GM21576 (cell line): ENCODE measurements around the gene DDC.
"Not testable (repeated sequence)": the region's sequence is repeated elsewhere in the genome, so short reads cannot be mapped to it uniquely, and the experiment has no call there.

Experiments used
- ATAC-seq: cut with Tn5 transposase; IDR thresholded peaks from one replicate; pipeline ENCODE4 v1.9.1; 2021; ENCODE audit warnings: mild to moderate bottlenecking, moderate library complexity; ENCODE audit not compliant: unreplicated experiment

DDC gene

DNA sequence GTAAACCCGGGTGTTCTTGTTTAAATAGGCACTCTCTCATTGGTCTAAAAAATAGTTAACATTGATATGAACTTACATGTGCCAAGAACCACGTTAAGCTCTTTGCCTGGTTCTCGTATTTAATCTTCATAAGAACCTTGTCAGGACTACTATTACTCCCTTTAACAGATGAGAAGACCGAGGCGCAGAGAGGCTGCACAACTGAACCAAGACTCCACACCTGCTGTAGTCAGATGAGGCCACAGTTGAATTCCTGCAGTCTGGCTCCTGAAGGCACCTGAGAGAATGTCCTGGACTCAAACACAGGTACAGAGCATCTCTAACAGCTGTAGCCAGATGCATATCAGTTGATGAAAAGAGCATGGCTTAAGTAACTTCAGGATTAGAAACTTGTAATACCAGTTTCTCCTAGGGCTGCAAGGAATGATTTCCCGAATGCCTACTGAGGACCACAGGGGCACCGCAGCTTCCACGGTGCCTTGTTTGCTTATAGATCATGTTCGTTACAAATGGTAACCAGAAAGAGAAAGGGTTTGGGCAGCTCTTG is 9.5 kb downstream of the DDC start:
- no peak for ATAC-seq

DNA sequence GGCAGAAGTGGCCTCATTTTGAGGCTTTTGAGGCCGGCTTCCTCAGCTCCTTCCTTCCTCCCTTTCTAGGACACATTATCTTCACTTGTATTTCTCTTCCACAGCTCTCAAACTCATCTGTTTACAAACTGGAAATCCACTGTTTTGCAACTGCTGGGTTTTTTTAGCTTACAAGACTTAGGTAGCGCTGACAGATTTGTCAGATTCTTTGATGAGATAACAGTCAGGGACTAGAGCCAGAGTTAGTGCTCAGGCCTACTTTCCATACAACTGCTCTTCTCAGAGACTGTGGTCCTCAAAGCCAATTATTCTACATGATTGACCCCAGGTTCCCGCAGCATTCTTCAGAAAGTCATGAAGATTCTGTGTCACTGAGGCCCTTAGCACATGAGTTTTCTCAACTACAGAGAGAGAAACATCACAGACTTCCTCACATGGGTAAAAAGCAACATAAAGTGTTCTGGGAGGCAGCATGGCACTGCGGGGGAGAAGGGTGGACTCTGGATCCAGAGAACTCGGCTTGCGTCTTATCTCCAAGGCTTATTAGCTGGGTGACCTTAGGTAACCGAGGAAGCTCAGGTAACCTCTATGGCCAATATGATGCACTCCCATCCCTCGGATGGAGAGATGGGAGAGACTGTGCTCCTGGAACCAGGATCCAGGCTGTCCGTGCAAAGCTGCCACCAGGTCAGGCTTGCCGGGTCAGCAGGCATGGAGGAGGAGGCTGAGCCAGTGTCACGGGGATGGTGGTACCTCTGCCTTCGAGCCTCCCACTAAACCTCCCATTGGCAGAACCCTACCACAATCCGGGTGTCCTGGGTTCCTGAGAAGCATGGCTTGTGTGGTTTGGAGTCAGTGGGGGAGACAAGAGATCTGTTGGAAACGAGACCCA is 10.5 kb downstream of the DDC start:
- no peak for ATAC-seq

DNA sequence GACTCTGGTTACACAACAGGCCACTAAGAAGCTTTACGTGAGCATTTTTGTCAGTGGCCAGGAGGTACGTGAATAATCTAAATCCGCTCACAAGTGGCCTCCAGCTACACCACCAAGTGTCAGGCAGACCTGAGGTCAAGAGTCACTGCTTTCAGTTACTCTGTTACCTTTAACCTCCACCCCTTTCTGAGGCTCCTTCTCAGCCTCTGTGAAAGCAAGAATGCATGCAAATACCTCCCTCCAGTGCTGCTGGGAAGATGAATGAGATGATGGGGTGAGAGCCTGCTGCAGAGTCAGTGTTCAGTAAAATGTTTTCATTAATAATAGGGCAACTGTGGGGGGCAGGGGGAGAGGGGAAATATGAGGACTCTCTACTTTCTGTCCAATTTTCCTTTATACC is 11.2 kb downstream of the DDC start:
- ATAC-seq, result no peak

GRCh38 chr7:50552921-50553320 is 12.3 kb downstream of the DDC start:
- no peak for ATAC-seq

DNA sequence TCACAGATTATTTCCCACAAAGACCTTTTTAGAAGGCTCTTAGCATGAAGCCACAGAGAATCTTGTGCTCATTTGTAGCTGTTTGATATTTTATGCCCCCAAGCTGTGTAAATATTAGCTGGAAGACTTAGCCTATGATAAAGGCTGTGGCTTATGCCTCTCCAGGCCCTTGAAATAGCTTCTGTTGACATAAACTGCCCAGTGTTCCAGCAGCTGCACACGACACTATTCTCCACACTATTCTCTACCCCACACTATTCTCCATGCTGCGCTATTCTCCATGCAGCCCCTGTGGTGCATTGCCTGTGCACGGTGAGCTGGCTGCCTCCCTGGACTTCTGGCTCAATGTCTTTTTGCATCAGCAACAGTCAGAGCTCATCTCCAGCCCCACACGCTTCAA is 13.1 kb downstream of the DDC start:
- ATAC-seq, result no peak

DNA sequence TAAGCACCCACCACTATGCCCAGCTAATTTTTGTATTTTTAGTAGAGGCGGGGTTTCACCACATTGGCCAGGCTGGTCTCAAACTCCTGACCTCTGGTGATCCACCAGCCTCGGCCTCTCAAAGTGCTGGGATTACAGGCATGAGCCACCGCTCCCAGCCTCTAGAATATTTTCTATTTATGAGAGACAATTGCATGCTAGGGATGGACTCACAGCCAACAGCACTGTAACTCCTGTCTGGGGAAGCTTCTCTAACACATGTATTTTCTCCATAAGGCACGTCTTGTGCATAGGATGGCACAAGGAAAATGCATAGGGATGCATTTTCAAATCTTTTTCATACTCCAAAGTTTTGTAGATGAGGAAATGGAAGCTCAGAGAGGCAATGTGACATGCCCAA is 19.6 kb downstream of the DDC start:
- ATAC-seq, result not testable (repeated sequence)

DNA sequence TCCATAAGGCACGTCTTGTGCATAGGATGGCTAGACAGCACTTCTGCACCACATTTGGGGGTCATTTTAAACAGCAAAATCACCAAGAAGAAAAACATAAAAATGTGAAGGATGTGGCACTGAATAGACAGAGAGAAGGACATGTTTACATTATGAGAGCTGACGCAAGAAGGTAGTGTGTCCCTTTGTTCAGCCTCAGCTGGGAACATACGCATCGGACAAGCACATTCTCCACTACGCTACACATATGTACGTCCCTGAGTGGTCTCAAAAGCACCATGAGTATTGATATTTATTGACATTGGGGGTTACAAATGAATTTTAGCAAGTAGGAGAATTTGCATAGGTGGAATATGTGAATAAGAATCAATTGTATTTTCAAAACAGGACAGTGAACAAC is 20.2 kb downstream of the DDC start:
- no peak for ATAC-seq

- ATAC-seq, result no peak
Measured at GRCh38 chr7:50543776-50544442, 21.3 kb downstream of the DDC start.

- no peak for ATAC-seq
Measured at GRCh38 chr7:50542132-50542531, 23.1 kb downstream of the DDC start.

GRCh38 chr7:50540785-50541579 is 24.2 kb downstream of the DDC start:
- no peak for ATAC-seq

GRCh38 chr7:50539725-50540124 is 25.5 kb downstream of the DDC start:
- no peak for ATAC-seq

DNA sequence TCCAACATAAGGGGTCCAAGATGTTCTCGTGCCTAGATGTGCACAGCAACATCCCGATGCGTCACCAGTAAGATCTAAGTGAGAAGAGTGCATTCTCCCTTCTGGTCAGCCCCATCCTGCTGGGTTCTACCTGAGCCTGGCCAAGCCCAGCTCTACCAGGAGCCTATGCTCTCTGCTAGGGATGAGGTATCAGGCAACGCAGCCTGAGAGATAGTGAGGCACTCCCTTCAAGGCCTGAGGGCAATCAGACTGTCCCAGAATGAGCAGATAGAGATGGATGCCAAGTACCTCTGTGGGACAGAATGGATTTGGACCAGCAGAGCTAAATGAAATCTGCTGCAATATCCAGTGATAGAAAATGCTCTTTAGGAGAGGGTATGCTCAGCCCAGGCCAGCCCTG is 26.7 kb downstream of the DDC start:
- ATAC-seq, result no peak

DNA sequence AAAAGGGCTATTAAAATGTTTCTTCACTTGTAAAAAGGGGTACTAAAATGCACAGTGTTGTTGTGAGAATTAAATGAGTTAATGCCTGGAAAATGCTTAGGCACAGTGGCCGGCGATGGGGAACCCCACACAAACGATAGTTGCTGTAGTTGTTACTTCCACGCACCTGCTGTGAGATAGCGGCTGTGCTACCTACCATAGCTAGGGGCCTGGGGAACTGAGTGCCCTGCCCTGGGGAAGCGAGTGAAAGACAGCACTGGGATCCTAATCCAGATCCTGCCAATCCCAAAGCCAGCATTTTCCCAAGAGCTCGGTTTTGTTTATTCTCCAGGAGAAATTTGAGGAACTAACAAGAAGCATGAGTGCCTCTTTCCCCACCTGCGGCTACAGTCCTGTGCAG is 27.8 kb downstream of the DDC start:
- no peak for ATAC-seq

DNA sequence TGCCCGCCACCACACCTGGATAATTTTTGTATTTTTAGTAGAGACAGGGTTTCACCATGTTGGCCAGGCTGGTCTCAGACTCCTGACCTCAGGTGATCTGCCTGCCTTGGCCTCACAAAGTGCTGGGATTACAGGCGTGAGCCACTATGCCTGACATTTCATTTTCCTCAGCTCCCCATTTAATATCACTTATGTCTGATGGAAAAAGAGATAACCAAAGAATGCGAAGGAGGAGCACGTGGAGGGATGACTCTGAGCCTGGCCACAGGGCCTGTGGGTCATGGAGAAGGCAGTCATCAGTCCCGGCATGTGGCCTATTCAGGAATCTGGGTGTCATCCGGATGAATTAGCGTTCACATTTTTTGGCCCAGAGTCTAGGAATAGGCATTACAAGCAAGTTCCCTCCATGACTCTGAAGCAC is 29.9 kb downstream of the DDC start:
- not testable (repeated sequence) for ATAC-seq

DNA sequence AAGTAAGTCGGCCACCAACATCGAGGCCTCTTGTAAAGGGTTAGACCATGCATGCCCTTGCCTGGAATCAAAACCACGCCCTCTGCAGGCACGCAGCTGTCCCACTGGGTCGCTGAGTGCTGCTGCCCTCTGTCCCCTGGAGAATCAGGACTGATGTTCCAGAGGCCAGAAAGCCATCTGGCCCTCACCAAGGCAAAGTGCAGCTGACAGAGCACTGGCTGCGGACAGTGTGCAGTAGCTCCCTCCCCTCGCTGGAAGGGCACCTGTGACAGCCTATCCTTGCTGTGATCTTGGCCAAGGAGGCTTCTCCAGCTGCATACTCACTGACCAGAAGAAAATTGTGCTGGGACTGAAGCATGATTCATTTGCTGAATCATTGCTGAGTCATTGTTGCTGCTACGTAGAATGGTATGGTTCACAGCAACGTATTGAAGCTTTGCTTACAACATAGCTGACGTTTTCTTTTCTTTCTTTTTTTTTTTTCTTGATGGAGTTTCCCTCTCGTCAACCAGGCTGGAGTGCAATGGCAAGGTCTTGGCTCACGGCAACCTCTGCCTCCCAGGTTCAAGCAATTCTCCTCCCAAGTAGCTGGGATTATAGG is 30.4 kb downstream of the DDC start:
- no peak for ATAC-seq

DNA sequence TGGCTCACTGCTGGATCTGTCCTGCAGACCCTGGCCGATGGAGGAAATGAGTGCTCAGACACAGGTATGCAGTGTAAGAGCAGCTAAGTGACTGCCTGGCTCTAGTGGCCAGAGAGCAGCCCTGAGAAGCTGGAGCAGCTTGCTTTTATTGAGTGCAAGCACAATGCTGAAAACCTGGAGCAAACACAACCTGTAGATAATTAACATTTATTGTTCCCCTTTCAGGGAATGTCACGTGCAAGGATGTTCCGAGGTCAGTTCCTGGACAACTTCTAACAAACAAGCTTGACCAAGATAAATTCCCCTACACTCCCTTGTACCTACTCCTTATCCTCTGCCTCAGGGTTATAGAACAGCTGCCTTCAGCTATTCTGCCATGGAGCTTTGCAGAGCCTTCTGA is 31.3 kb downstream of the DDC start:
- no peak for ATAC-seq

- no peak for ATAC-seq
Measured at GRCh38 chr7:50531928-50532327, 33.3 kb downstream of the DDC start.

GRCh38 chr7:50531401-50531911 is 33.7 kb downstream of the DDC start:
- ATAC-seq, result no peak

GRCh38 chr7:50530766-50531165 is 34.4 kb downstream of the DDC start:
- ATAC-seq, result no peak

DNA sequence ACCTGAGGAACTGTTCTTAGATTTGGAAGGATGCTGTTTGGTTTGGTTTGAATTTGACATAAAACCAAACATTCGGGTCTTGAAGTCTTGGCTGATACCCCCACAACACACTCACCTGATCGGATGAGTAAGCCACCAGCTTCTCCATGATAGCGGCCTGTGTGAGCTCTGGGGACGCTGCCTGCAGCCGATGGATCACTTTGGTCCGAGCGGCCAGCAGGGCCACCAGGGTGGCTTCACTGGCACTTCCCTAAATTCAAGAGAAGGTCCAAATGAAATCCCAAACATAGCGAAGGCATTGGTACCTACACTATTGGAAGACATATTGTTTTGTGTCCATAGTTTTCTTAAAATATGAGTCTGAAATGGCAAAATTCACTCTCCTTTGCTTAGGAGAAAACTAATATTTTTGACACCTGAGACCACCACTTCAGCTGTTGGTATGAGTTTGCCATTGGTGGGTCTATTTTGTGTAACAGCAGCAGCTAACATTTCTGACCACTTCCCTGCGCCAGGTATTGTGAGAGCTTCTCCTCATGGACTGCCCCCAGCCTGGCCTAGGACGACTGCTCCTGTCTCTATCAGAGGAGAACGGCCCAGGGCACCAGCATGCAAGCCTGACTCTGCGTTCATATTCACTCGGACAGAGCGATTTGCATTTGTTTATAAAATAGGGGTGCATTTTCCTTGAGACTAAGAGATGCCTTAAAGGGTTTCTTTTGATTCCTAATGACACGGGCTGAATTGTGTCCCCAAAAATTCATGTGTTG is 35.9 kb downstream of the DDC start:
- ATAC-seq, result no peak
